Gastrocnemius medialis (tissue), 4 donors: ENCODE results near the gene MAN1B1.

Experiments
- CTCF ChIP-seq, 5 experiments: fragments of 450-650 bp in 3 of 5; fragments of 200-600 bp in 2 of 5; sonication (generic) in 2 of 5; IDR thresholded peaks in 4 of 5; conservative IDR thresholded peaks in 1 of 5; 1 replicate in 4 of 5; 2 replicates in 1 of 5; pipeline ENCODE4 v1.5.1; 2016 to 2019; ENCODE audit warnings: antibody characterized with exemption in 5 of 5, mild to moderate bottlenecking in 3 of 5, moderate library complexity in 3 of 5
- POLR2A ChIP-seq, 2 donors: fragments of 450-650 bp; IDR thresholded peaks; one replicate each; pipeline ENCODE4 v1.6.1; 2017; ENCODE audit warnings: antibody characterized with exemption in 2 of 2, mild to moderate bottlenecking in 2 of 2, moderate library complexity in 2 of 2

- TF ChIP-seq CTCF (IDR thresholded peaks at IDR 0.05 in 4 of 5, conservative IDR thresholded peaks at IDR 0.05 in 1 of 5) (peak; percentile 79 to 97 (median 90)), POLR2A (IDR thresholded peaks at IDR 0.05) (no peak)
These were observed 22.5 kb upstream of the MAN1B1 start for GRCh38 chr9:137064027-137064879.
